ENCODE measurements around the gene NFATC1. TPM values are rescaled to one million over a fixed set of nuclear protein-coding genes. Genes with fewer than 3 reads are reported as not detected.

Gene NFATC1
- polyA plus RNA-seq, 1 experiment, result 0.73 TPM

DNA sequence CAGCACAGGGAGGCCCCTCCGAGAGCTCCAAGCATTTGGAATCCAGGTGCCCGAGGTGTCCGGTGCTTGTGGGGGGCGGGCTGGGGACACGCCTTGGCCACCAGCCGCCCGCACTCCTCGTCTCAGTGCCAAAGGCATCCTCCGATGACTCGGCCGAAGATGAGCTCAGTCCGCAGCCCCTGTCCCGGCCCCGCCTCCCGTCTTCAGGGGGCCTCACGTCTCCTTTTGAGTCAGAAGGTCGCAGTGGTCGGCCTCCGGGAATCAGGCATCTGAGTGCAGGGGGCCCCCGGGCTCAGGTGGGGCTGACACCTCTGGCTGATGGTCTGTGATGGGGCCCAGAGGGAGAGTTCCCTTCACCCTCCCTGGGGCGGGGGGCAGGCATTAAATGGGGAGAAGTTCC lies 74.8 kb downstream of the NFATC1 start:
- H3K4me3 ChIP-seq (ENCODE audit: low read depth, low read length), result no peak overlapping the region
- peaks cover 43% of the 10 kb centered on the region for H3K9me3 ChIP-seq (ENCODE audit: control insufficient read depth, insufficient read depth, low read length)
- TF ChIP-seq, protein P1, sequence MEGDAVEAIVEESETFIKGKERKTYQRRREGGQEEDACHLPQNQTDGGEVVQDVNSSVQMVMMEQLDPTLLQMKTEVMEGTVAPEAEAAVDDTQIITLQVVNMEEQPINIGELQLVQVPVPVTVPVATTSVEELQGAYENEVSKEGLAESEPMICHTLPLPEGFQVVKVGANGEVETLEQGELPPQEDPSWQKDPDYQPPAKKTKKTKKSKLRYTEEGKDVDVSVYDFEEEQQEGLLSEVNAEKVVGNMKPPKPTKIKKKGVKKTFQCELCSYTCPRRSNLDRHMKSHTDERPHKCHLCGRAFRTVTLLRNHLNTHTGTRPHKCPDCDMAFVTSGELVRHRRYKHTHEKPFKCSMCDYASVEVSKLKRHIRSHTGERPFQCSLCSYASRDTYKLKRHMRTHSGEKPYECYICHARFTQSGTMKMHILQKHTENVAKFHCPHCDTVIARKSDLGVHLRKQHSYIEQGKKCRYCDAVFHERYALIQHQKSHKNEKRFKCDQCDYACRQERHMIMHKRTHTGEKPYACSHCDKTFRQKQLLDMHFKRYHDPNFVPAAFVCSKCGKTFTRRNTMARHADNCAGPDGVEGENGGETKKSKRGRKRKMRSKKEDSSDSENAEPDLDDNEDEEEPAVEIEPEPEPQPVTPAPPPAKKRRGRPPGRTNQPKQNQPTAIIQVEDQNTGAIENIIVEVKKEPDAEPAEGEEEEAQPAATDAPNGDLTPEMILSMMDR (IDR thresholded peaks at IDR 0.05; ENCODE audit: low read depth, low read length), result no peak
- H3K27ac ChIP-seq (ENCODE audit: low read depth, low read length), result no peak overlapping the region
- ChIA-PET CTCF (no interaction called here), POLR2A (no interaction called here)
- peaks cover 5% of the 10 kb centered on the region for H3K27me3 ChIP-seq (ENCODE audit: control insufficient read depth, insufficient read depth, low read length)
- DNase-seq (ENCODE audit: low read depth, low spot score), result no peak

- H3K27me3 ChIP-seq (ENCODE audit: control insufficient read depth, insufficient read depth, low read length), result peaks cover 5% of the 10 kb centered on the region
- H3K4me3 ChIP-seq (ENCODE audit: low read depth, low read length), result no peak overlapping the region
- POLR2A ChIA-PET, result no interaction called here
- CTCF ChIA-PET, result no interaction called here
- TF ChIP-seq, protein P1 (IDR thresholded peaks at IDR 0.05; ENCODE audit: low read depth, low read length), result no peak
- DNase-seq (ENCODE audit: low read depth, low spot score), result no peak
- no peak overlapping the region for H3K27ac ChIP-seq (ENCODE audit: low read depth, low read length)
- H3K9me3 ChIP-seq (ENCODE audit: control insufficient read depth, insufficient read depth, low read length), result peaks cover 48% of the 10 kb centered on the region
Measured at GRCh38 chr18:79471046-79471445, 75.3 kb downstream of the NFATC1 start.

DNA sequence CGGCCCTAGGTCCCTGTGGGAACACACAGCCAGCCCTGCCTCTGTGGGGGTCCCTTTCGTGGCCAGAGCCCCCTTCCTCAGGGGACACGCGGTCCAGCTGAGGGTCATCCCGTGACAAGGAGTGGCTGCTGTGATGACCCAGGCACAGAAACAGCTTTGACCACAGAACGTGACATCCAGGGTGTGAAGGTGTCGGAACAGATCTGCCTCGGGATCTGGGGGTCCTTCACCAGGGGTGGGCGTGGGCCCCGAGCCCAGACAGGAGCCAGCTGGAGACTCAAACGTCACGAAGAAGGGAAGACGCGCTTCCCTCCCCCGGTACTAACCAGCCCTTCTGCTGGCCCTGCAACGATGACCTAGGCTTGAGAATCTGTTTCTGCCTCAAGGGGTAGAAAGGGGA lies 75.9 kb downstream of the NFATC1 start:
- no peak overlapping the region for H3K4me3 ChIP-seq (ENCODE audit: low read depth, low read length)
- TF ChIP-seq, protein P1 (IDR thresholded peaks at IDR 0.05; ENCODE audit: low read depth, low read length), result no peak
- H3K9me3 ChIP-seq (ENCODE audit: control insufficient read depth, insufficient read depth, low read length), result peaks cover 54% of the 10 kb centered on the region
- no peak overlapping the region for H3K27ac ChIP-seq (ENCODE audit: low read depth, low read length)
- ChIA-PET POLR2A (no interaction called here), CTCF (no interaction called here)
- peaks cover 5% of the 10 kb centered on the region for H3K27me3 ChIP-seq (ENCODE audit: control insufficient read depth, insufficient read depth, low read length)
- DNase-seq (ENCODE audit: low read depth, low spot score), result no peak

DNA sequence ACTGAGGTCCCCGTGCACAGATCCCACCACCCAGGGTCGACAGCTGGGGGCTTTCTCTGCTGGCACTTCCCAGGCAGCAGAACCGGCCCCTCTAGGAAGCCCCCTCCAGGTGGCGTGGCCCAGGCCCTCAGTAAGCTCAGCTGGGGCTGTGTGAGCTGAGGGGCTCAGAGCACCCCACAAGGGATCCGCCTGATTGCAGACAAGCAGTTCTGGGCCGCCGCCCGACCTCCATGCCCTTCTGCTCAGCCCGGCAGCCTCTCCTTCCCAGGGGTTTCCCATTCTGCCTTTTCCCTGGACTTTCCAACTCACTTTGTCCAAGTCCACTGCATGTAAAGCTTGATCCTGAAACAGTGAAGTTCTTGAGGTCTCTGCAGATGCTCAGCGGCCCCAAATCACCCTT lies 76.4 kb downstream of the NFATC1 start:
- Histone ChIP-seq H3K9me3 (ENCODE audit: control insufficient read depth, insufficient read depth, low read length) (peaks cover 55% of the 10 kb centered on the region), H3K27me3 (ENCODE audit: control insufficient read depth, insufficient read depth, low read length) (peaks cover 5% of the 10 kb centered on the region), H3K4me3 (ENCODE audit: low read depth, low read length) (no peak overlapping the region), H3K27ac (ENCODE audit: low read depth, low read length) (no peak overlapping the region)
- ChIA-PET POLR2A (no interaction called here), CTCF (no interaction called here)
- TF ChIP-seq, protein P1 (IDR thresholded peaks at IDR 0.05; ENCODE audit: low read depth, low read length), result no peak
- no peak for DNase-seq (ENCODE audit: low read depth, low spot score)

DNA sequence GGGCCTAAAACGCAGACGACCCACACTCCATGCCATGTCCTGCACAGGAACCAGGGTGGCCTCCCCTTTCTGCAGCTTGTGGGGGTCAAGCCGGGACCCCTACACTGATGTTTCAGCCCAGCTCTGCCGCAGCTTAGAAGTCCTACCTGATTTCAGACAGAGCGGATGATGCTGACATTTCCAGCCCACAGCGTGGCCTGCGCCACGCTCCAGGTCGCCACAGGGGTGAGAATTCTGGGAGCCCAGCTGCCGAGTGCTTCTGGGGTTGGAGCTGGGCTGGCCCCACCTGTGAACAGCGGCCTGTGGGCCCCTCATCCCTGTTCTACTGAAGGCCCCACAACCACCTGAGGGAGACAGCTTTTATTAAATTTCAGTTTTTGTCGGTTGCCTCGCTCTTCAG lies 77.2 kb downstream of the NFATC1 start:
- POLR2A ChIA-PET, result no interaction called here
- CTCF ChIA-PET, result no interaction called here
- no peak overlapping the region for H3K4me3 ChIP-seq (ENCODE audit: low read depth, low read length)
- peaks cover 61% of the 10 kb centered on the region for H3K9me3 ChIP-seq (ENCODE audit: control insufficient read depth, insufficient read depth, low read length)
- no peak for DNase-seq (ENCODE audit: low read depth, low spot score)
- TF ChIP-seq, protein P1 (IDR thresholded peaks at IDR 0.05; ENCODE audit: low read depth, low read length), result no peak
- H3K27me3 ChIP-seq (ENCODE audit: control insufficient read depth, insufficient read depth, low read length), result peaks cover 5% of the 10 kb centered on the region
- H3K27ac ChIP-seq (ENCODE audit: low read depth, low read length), result no peak overlapping the region
